ENCODE data around the gene SLC39A11. TPM values are rescaled to one million over a fixed set of nuclear protein-coding genes. Genes with fewer than 3 reads are reported as not detected.

SLC39A11 gene
- total RNA-seq, 2 donors from 2014 or later, result 18.1 to 20.1 TPM

- Mint-ChIP-seq H3K27ac (no peak overlapping the region), H3K4me1 (no peaks in the 10 kb centered on the region), H3K27me3 (ENCODE audit: insufficient read depth) (no peaks in the 10 kb centered on the region), H3K36me3 (ENCODE audit: low read depth) (peaks cover 4% of the 10 kb centered on the region), H3K4me3 (no peak overlapping the region), H3K9me3 (peaks cover 34% of the 10 kb centered on the region)
- no peak overlapping the region for H3K9ac ChIP-seq (ENCODE audit: extremely low read depth, low read length, poor library complexity, severe bottlenecking)
- 78 to 86% methylated on average over 6 to 7 of the region's 7 CpGs for WGBS, 2 experiments (ENCODE audit: insufficient coverage in 1 of 2, insufficient read length in 1 of 2)
- no peaks in the 10 kb centered on the region for H3K36me3 ChIP-seq (ENCODE audit: control insufficient read depth, insufficient read depth, low read length)
- H3K4me1 ChIP-seq (ENCODE audit: control insufficient read depth, insufficient read depth, low read length), result no peaks in the 10 kb centered on the region
- no peak for TF ChIP-seq CTCF (conservative IDR thresholded peaks at IDR 0.05)
- peak; percentile 20 for DNase-seq
- H3K9me3 ChIP-seq (ENCODE audit: control insufficient read depth, low read length), result peaks cover 17% of the 10 kb centered on the region
- H3K27ac ChIP-seq (ENCODE audit: low read depth, low read length), result no peak overlapping the region
- no peak overlapping the region for H3K4me3 ChIP-seq (ENCODE audit: low read length)
- no peaks in the 10 kb centered on the region for H3K27me3 ChIP-seq (ENCODE audit: control insufficient read depth, insufficient read depth, low read length, poor library complexity, severe bottlenecking)
Observed at GRCh38 chr17:72862276-72862999, 230.1 kb downstream of the SLC39A11 start.

- H3K4me1 ChIP-seq (ENCODE audit: control insufficient read depth, insufficient read depth, low read length), result no peaks in the 10 kb centered on the region
- H3K36me3 ChIP-seq (ENCODE audit: control insufficient read depth, insufficient read depth, low read length), result no peaks in the 10 kb centered on the region
- Mint-ChIP-seq H3K27ac (no peak overlapping the region), H3K9me3 (peaks cover 29% of the 10 kb centered on the region), H3K4me1 (no peaks in the 10 kb centered on the region), H3K4me3 (no peak overlapping the region), H3K27me3 (ENCODE audit: insufficient read depth) (no peaks in the 10 kb centered on the region), H3K36me3 (ENCODE audit: low read depth) (peaks cover 3% of the 10 kb centered on the region)
- H3K9ac ChIP-seq (ENCODE audit: extremely low read depth, low read length, poor library complexity, severe bottlenecking), result no peak overlapping the region
- peaks cover 17% of the 10 kb centered on the region for H3K9me3 ChIP-seq (ENCODE audit: control insufficient read depth, low read length)
- no peak for TF ChIP-seq CTCF (conservative IDR thresholded peaks at IDR 0.05)
- DNase-seq, result no peak
- no peaks in the 10 kb centered on the region for H3K27me3 ChIP-seq (ENCODE audit: control insufficient read depth, insufficient read depth, low read length, poor library complexity, severe bottlenecking)
- H3K4me3 ChIP-seq (ENCODE audit: low read length), result no peak overlapping the region
- H3K27ac ChIP-seq (ENCODE audit: low read depth, low read length), result no peak overlapping the region
Observed at GRCh38 chr17:72861811-72862210, 230.7 kb downstream of the SLC39A11 start.

GRCh38 chr17:72860778-72861177, 231.7 kb downstream of the SLC39A11 start:
- Histone ChIP-seq H3K9ac (ENCODE audit: extremely low read depth, low read length, poor library complexity, severe bottlenecking) (no peak overlapping the region), H3K27me3 (ENCODE audit: control insufficient read depth, insufficient read depth, low read length, poor library complexity, severe bottlenecking) (no peaks in the 10 kb centered on the region), H3K27ac (ENCODE audit: low read depth, low read length) (no peak overlapping the region), H3K4me1 (ENCODE audit: control insufficient read depth, insufficient read depth, low read length) (no peaks in the 10 kb centered on the region), H3K36me3 (ENCODE audit: control insufficient read depth, insufficient read depth, low read length) (no peaks in the 10 kb centered on the region), H3K4me3 (ENCODE audit: low read length) (no peak overlapping the region), H3K9me3 (ENCODE audit: control insufficient read depth, low read length) (peaks cover 12% of the 10 kb centered on the region)
- WGBS, 2 experiments (ENCODE audit: insufficient coverage in 1 of 2, insufficient read length in 1 of 2), result 97% methylated on average over 3 of the region's 5 CpGs; no CpG with 5 or more reads in 1 of the 2 experiments
- H3K4me3 Mint-ChIP-seq, result no peak overlapping the region
- peaks cover 19% of the 10 kb centered on the region for H3K9me3 Mint-ChIP-seq
- no peak overlapping the region for H3K27ac Mint-ChIP-seq
- H3K36me3 Mint-ChIP-seq (ENCODE audit: low read depth), result no peaks in the 10 kb centered on the region
- TF ChIP-seq CTCF (conservative IDR thresholded peaks at IDR 0.05), result no peak
- H3K27me3 Mint-ChIP-seq (ENCODE audit: insufficient read depth), result no peaks in the 10 kb centered on the region
- DNase-seq, result no peak
- no peaks in the 10 kb centered on the region for H3K4me1 Mint-ChIP-seq
